GM21737 (cell line): ENCODE results near the gene BRWD1.

Source experiments
- ATAC-seq: cut with Tn5 transposase; IDR thresholded peaks from one replicate; pipeline ENCODE4 v1.9.1; 2021; ENCODE audit warnings: mild to moderate bottlenecking, moderate library complexity; ENCODE audit not compliant: unreplicated experiment

Gene BRWD1

GRCh38 chr21:39204134-39204533 lies 109.3 kb downstream of the BRWD1 start:
- ATAC-seq: no peak

- ATAC-seq: no peak
Measured at GRCh38 chr21:39198800-39199199, 114.6 kb downstream of the BRWD1 start.

- no peak for ATAC-seq
Measured at GRCh38 chr21:39197448-39198233, 115.8 kb downstream of the BRWD1 start.

- no peak for ATAC-seq
Measured at GRCh38 chr21:39196838-39197237, 116.6 kb downstream of the BRWD1 start.

- no peak for ATAC-seq
Measured at GRCh38 chr21:39196310-39196709, 117.1 kb downstream of the BRWD1 start.

GRCh38 chr21:39193380-39193779 lies 120.1 kb downstream of the BRWD1 start:
- ATAC-seq: no peak

GRCh38 chr21:39189857-39190604 lies 123.4 kb downstream of the BRWD1 start:
- no peak for ATAC-seq

- no peak for ATAC-seq
Measured at GRCh38 chr21:39188521-39189139, 124.8 kb downstream of the BRWD1 start.

GRCh38 chr21:39187141-39187540 lies 126.3 kb downstream of the BRWD1 start:
- ATAC-seq: no peak

- no peak for ATAC-seq
Measured at GRCh38 chr21:39186676-39187075, 126.8 kb downstream of the BRWD1 start.

GRCh38 chr21:39185157-39185556 lies 128.3 kb downstream of the BRWD1 start:
- ATAC-seq: no peak

GRCh38 chr21:39184050-39184980 lies 129.1 kb downstream of the BRWD1 start:
- no peak for ATAC-seq

- ATAC-seq: peak; percentile 88
Measured at GRCh38 chr21:39183272-39184049, 130.0 kb downstream of the BRWD1 start, which contains the start of gene PSMG1. Gene PSMG1 (minus strand): TSS chr21:39183451. CDS start chr21:39183385, 66 bp downstream.

- ATAC-seq: no peak
Measured at GRCh38 chr21:39182484-39183271, 130.8 kb downstream of the BRWD1 start.

- no peak for ATAC-seq
Measured at GRCh38 chr21:39182016-39182415, 131.4 kb downstream of the BRWD1 start.

GRCh38 chr21:39181205-39181818 lies 132.1 kb downstream of the BRWD1 start:
- ATAC-seq: no peak

- ATAC-seq: no peak
Measured at GRCh38 chr21:39180429-39181019, 132.9 kb downstream of the BRWD1 start.

- no peak for ATAC-seq
Measured at GRCh38 chr21:39178421-39178820, 135.0 kb downstream of the BRWD1 start.
